GM19099 (cell line): Measurements from ENCODE around the gene IYD.

ENCODE experiments used
- POLR2A ChIP-seq: IDR thresholded peaks from 3 replicates; pipeline ENCODE4 v1.6.1; 2011; ENCODE audit warnings: low read depth; ENCODE audit not compliant: insufficient read length; ENCODE audit errors: extremely low read depth

IYD gene

DNA sequence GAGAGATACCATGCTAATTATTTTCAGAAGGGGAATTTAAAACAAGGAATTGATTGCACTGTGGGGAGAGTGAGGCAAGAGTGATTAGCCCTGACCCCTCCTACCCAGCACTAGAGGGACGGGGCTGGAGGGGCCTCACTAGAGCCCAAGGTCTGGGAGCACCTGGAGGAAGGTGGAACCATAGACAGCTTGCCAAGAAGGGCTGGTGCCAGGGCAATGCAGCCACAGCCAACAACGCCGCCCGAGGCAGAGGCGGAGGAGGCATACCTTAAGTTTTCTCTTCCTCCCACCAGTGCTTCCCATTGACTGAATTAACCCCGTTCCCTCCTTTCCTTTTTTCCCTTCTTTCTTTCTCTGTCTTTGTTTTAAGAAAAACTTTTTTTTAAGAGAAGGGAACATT, 40.0 kb downstream of the IYD start:
- TF ChIP-seq POLR2A, result no peak

- no peak for TF ChIP-seq POLR2A
Observed at GRCh38 chr6:150409576-150410066, 40.8 kb downstream of the IYD start.

- TF ChIP-seq POLR2A, result no peak
Observed at GRCh38 chr6:150410399-150410798, 41.6 kb downstream of the IYD start.

- TF ChIP-seq POLR2A, result no peak
Observed at GRCh38 chr6:150410906-150411305, 42.1 kb downstream of the IYD start.

- TF ChIP-seq POLR2A, result no peak
Observed at GRCh38 chr6:150412221-150412620, 43.4 kb downstream of the IYD start.

- TF ChIP-seq POLR2A, result no peak
Observed at GRCh38 chr6:150413198-150413597, 44.4 kb downstream of the IYD start.

DNA sequence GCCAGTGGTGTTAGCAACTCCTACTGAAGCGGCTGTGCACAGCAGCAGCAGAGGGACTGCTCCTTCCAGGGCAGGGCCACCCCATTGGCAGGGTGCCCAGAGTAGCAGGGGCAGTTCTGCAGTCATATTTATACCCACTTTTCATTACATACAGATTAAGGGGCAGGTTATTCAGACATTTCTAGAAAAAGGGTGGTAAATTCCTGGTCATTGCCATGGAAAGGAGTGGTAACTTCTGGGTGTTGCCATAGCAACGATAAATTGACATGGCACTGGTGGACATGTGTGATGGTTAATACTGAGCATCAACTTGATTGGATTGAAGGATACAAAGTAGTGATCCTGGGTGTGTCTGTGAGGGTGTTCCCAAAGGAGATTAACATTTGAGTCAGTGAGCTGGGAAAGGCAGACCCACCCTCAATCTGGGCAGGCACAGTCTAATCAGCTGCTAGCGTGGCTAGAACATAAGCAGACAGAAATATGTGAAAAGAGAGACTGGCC, 45.0 kb downstream of the IYD start:
- TF ChIP-seq POLR2A, result no peak

DNA sequence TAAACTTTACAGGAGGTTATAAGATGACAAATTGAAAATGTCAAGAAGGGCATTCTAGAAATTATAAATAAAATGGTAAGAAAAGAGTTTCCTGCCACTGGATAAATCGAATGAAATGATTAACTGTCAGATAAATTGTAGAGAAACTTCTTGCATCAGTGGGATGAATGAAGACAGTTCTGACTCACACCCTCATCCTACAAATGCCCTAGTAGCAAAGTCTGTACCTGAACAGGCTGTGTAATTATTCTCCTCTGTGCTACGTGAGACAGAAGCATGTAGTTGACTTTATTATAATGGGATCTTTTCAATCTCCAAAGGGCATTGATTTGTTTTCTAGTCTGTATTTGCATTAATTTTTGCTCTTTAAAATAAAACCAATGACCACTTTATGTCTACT, 47.3 kb downstream of the IYD start:
- no peak for TF ChIP-seq POLR2A

DNA sequence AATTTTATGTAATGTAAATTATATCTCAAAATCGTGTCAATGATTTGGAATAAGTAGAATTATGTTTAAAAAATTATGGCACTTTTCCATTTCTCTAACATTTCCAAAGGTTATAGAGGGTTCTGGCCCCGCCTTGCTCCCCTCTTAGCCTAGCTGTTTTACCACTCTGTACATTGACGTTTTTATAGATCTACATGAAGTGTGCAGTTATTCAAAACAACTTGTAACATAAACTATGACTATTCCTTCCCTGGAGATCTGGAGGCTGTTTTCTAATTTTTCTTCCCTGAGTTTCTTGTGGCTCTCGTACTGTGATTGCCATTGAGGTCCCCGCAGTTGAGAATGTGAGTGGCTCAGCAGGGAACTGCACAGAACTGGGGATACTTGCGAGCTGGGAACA, 48.4 kb downstream of the IYD start:
- TF ChIP-seq POLR2A, result no peak

DNA sequence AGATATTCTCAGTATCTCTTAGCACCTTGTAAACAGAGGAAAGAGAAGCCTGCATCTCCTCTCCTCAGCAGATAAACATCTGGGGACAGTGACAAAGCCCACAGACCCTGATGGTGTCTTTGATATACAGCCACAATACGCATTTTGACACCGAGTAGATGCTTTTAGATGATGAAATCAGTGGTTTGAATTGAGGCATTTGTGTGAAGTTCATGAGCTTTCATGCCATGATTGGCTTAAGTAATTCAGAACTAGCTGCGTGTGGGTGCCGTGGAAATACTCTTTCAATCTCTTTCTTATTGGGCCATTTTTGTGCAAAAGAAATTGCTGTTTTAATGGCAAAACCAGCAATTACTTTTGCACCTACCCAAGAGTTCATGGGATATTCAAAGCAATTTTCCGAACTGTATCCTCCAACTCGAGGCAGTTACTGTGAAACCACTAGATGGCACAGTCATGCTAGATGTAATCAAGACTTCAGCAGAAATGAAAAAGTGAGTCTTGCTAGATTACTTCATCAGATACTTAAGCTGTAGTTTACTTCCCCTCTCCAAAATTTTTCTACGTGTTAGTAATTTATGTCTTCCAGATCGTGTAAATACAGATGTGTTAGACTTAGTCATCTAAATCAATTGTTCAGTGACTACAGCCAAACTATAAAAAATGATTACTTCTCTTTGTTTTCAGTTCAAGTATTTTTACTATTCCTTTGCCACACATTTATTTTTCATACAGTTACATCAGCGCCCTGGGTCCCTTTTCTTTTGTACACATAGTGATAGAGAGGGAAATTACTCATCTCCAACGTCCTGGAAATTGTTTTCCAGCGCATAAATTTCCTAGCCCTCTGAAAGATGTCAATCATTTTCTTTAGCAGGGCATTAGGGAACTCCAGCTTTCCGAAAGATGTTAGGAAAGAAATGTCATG, 49.4 kb downstream of the IYD start:
- no peak for TF ChIP-seq POLR2A

- TF ChIP-seq POLR2A, result no peak
Observed at GRCh38 chr6:150418827-150419594, 50.2 kb downstream of the IYD start.

DNA sequence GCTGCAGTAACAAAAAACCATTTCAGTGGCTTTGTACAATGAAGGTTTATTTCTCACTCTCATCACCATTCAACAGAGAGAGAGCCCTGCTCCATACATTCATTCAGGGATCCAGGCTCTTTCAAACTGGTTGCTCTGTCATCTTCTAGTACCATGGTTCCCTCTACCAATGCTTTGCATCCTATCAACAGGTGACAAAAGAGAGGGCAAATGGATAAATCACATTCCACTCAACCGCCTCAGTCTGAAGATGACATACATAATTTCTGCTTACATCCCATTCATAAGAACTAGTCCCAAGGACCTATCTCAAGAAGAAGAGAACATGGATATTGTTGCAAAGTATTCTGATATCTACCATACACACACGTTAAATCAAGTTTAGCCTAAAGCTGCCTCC, 51.6 kb downstream of the IYD start:
- TF ChIP-seq POLR2A, result no peak

GRCh38 chr6:150420926-150421325, 52.1 kb downstream of the IYD start:
- no peak for TF ChIP-seq POLR2A

GRCh38 chr6:150425508-150425907, 56.7 kb downstream of the IYD start:
- no peak for TF ChIP-seq POLR2A

GRCh38 chr6:150426198-150426597, 57.4 kb downstream of the IYD start:
- no peak for TF ChIP-seq POLR2A
